HepG2 (cell line): ENCODE data around the gene BORCS5. TPM values are rescaled to one million over a fixed set of nuclear protein-coding genes. Genes with fewer than 3 reads are reported as not detected.
A peak's percentile ranks its signal among the peaks of the same experiment; 100 is the strongest.

ENCODE experiments used
- CREB3 ChIP-seq: sonication (generic); formaldehyde crosslinking; IDR thresholded peaks from 2 replicates; pipeline ENCODE4 v1.5.0; 2020; ENCODE audit warnings: missing genetic modification reagents
- EZH2 ChIP-seq: conservative IDR thresholded peaks from 2 replicates; pipeline ENCODE4 v1.6.1; 2012; ENCODE audit warnings: mild to moderate bottlenecking, low read depth, low read length, moderate library complexity
- HMGA1 ChIP-seq: sonication (generic); formaldehyde crosslinking; conservative IDR thresholded peaks from 2 replicates; pipeline ENCODE4 v1.4.0; 2020; ENCODE audit warnings: missing genetic modification reagents
- KAT8 ChIP-seq: IDR thresholded peaks from 2 replicates; pipeline ENCODE4 v1.6.1; 2016; ENCODE audit warnings: missing genetic modification reagents, missing compliant biosample characterization
- NKX3-1 ChIP-seq: sonication (generic); formaldehyde crosslinking; IDR thresholded peaks from 2 replicates; pipeline ENCODE4 v1.5.0; 2020; ENCODE audit warnings: missing genetic modification reagents
- PTBP1 ChIP-seq: fragments of 200-400 bp; formaldehyde crosslinking; IDR thresholded peaks from 2 replicates; pipeline ENCODE4 v1.6.1; 2018; ENCODE audit warnings: low read length, low read depth; ENCODE audit not compliant: poor library complexity, severe bottlenecking
- RAD21 ChIP-seq: fragments of 450-650 bp; formaldehyde crosslinking; IDR thresholded peaks from 2 replicates; pipeline ENCODE4 v1.5.0; 2020; ENCODE audit warnings: mild to moderate bottlenecking
- RARA ChIP-seq: IDR thresholded peaks from 2 replicates; pipeline ENCODE4 v1.6.1; 2016; ENCODE audit warnings: missing genetic modification reagents, missing compliant biosample characterization
- RXRB ChIP-seq: IDR thresholded peaks from 2 replicates; pipeline ENCODE4 v1.6.1; 2016; ENCODE audit warnings: borderline replicate concordance, missing genetic modification reagents, missing compliant biosample characterization
- SNAPC5 ChIP-seq: sonication (generic); formaldehyde crosslinking; IDR thresholded peaks from 2 replicates; pipeline ENCODE4 v1.8.1; 2023; ENCODE audit warnings: mild to moderate bottlenecking, missing genetic modification reagents, borderline replicate concordance
- SP4 ChIP-seq: sonication (generic); formaldehyde crosslinking; IDR thresholded peaks from 2 replicates; pipeline ENCODE4 v1.8.1; 2023; ENCODE audit warnings: mild to moderate bottlenecking, missing genetic modification reagents
- TFE3 ChIP-seq: IDR thresholded peaks from 2 replicates; pipeline ENCODE4 v1.6.1; 2016
- ZNF142 ChIP-seq: sonication (generic); formaldehyde crosslinking; IDR thresholded peaks from 2 replicates; pipeline ENCODE4 v1.4.0; 2020; ENCODE audit warnings: missing genetic modification reagents
- ZNF205 ChIP-seq: IDR thresholded peaks from 2 replicates; pipeline ENCODE4 v1.6.1; 2018; ENCODE audit warnings: missing biosample characterization, missing genetic modification reagents
- ZNF235 ChIP-seq: sonication (generic); formaldehyde crosslinking; IDR thresholded peaks from 2 replicates; pipeline ENCODE4 v1.8.1; 2023; ENCODE audit warnings: mild to moderate bottlenecking, missing genetic modification reagents, borderline replicate concordance
- ZNF276 ChIP-seq: sonication (generic); formaldehyde crosslinking; IDR thresholded peaks from 2 replicates; pipeline ENCODE4 v1.4.0; 2020; ENCODE audit warnings: mild to moderate bottlenecking, low read depth, missing genetic modification reagents
- ZNF451 ChIP-seq: sonication (generic); formaldehyde crosslinking; IDR thresholded peaks from 2 replicates; pipeline ENCODE4 v1.5.0; 2020; ENCODE audit warnings: mild to moderate bottlenecking, missing genetic modification reagents
- ZNF841 ChIP-seq: sonication (generic); formaldehyde crosslinking; IDR thresholded peaks from 2 replicates; pipeline ENCODE4 v1.8.1; 2023; ENCODE audit warnings: missing genetic modification reagents, borderline replicate concordance
- ZSCAN22 ChIP-seq: sonication (generic); formaldehyde crosslinking; IDR thresholded peaks from 2 replicates; pipeline ENCODE4 v1.4.0; 2020; ENCODE audit warnings: mild to moderate bottlenecking, missing genetic modification reagents
- polyA plus RNA-seq, 8 experiments: library from polyadenylated mRNA; depleted of rRNA in 3 of 8; stranded (reverse) in 7 of 8; unstranded in 1 of 8; fragments of >200 nt; fragmentation: Illumina TruSeq in 4 of 8; extraction: Trizol in 4 of 8; gene quantifications; 2 replicates each; pipeline versions ENCODE4 v1.2.1 to v1.2.3, GENCODE V29; 2011 to 2016; ENCODE audit warnings: low read depth in 4 of 8, missing spikeins in 1 of 8, mixed read lengths in 1 of 8; ENCODE audit not compliant: insufficient read depth in 1 of 8
- total RNA-seq, 5 experiments: library from RNA; depleted of rRNA; stranded (reverse); fragments of >200 nt; fragmentation: Illumina TruSeq; extraction: Trizol; gene quantifications; 2 replicates each; pipeline ENCODE4 v1.2.3, GENCODE V29; 2016; ENCODE audit warnings: low read depth in 1 of 5

BORCS5 gene
- total and polyA plus RNA-seq, 2 of the 13 experiments (the other 11 are each of a cell fraction or from before 2014, with no cell fraction given) = 3.9 to 4.7 TPM

- TF ChIP-seq TFE3 (CRISPR knock-in tag) (no peak), PTBP1 (no peak), HMGA1 (no peak), KAT8 (no peak), ZSCAN22 (CRISPR knock-in tag) (no peak), ZNF205 (CRISPR knock-in tag) (no peak), ZNF841 (CRISPR knock-in tag) (no peak), ZNF276 (CRISPR knock-in tag) (no peak), RARA (CRISPR knock-in tag) (peak; percentile 18; the same call in 1 of the 2 replicates), RAD21 (peak; percentile 56; the same call in 1 of the 2 replicates), SNAPC5 (CRISPR knock-in tag) (no peak), CREB3 (CRISPR knock-in tag) (0 out of 2 replicates have a peak, but pooled peaks have one; percentile 60), NKX3-1 (CRISPR knock-in tag) (no peak), ZNF235 (CRISPR knock-in tag) (0 out of 2 replicates have a peak, but pooled peaks have one; percentile 40), EZH2 (no peak), SP4 (CRISPR knock-in tag) (peak; percentile 22; the same call in 1 of the 2 replicates), ZNF451 (CRISPR knock-in tag) (peak; percentile 89), ZNF142 (CRISPR knock-in tag) (no peak; the same call in 1 of the 2 replicates), RXRB (CRISPR knock-in tag) (no peak)
Observed at GRCh38 chr12:12349711-12350665, 6.9 kb upstream of the BORCS5 start, which contains the start of gene MANSC1 (continued).
